Skeletal muscle satellite cell (primary cell): Measurements from ENCODE around the gene CLOCK.

ENCODE experiments used
- H3K27me3 ChIP-seq: 2 replicates; pipeline ENCODE4 v1.7.0; 2013; ENCODE audit warnings: low read length; ENCODE audit not compliant: control insufficient read depth, insufficient read depth
- H3K36me3 ChIP-seq: 2 replicates; pipeline ENCODE4 v1.7.0; 2013; ENCODE audit warnings: mild to moderate bottlenecking, control low read depth, low read length; ENCODE audit not compliant: insufficient read depth
- H3K4me1 ChIP-seq: 2 replicates; pipeline ENCODE4 v1.7.0; 2013; ENCODE audit warnings: low read length; ENCODE audit not compliant: control insufficient read depth, insufficient read depth
- H3K4me2 ChIP-seq: 2 replicates; pipeline ENCODE4 v1.7.0; 2013; ENCODE audit warnings: mild to moderate bottlenecking, low read length
- H3K4me3 ChIP-seq: 2 replicates; pipeline ENCODE4 v1.7.0; 2013; ENCODE audit warnings: low read length
- H3K9ac ChIP-seq: 2 replicates; pipeline ENCODE4 v1.7.0; 2013; ENCODE audit warnings: mild to moderate bottlenecking, low read depth, low read length, moderate library complexity
- H3K9me3 ChIP-seq: replicated peaks from 2 replicates; pipeline ENCODE4 v1.7.0; 2013; ENCODE audit warnings: mild to moderate bottlenecking, control low read depth, low read length

Gene CLOCK

DNA sequence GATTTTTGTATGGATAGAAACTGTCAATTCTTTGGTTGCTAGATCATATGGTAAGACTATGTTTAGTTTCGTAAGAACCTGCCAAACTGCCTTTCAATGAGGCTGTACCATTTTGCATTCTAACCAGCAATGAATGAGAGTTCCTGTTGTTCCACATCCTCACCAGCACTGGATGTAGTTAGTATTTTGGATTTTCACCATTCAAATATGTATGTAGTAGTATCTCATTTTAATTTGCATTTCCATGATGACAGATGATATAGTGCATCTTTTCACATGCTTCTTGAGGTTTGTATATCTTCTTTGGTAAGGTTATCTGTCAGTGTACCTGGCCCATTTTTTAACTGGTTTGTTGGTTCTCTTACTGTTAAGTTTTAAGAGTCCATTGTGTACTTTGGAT lies 34.6 kb downstream of the CLOCK start:
- no peak overlapping the region for H3K4me3 ChIP-seq
- no peaks in the 10 kb centered on the region for H3K9me3 ChIP-seq
- no peaks in the 10 kb centered on the region for H3K36me3 ChIP-seq
- peaks cover 20% of the 10 kb centered on the region for H3K4me1 ChIP-seq
- no peak overlapping the region for H3K9ac ChIP-seq
- H3K27me3 ChIP-seq = no peaks in the 10 kb centered on the region
- no peak overlapping the region for H3K4me2 ChIP-seq

DNA sequence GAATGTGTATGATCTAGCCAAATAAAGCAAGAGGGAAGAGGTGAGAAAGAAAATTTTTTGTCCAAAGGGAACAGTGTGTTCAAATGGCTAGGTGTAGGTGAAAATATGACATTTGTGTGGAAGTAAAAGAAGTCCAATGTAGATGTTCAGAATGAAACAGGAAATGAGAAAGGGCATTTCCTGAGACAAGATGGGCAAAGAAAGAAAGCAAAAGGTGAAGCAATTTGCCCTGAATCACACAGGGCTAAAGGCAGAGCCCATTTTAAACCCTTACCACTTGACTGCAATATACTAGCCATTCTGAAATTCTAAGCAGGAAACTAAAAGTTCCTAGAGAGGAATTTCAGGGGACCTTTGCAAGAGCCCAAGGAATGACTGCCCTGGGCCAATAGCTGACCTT lies 36.0 kb downstream of the CLOCK start:
- Histone ChIP-seq H3K4me2 (no peak overlapping the region), H3K9me3 (no peaks in the 10 kb centered on the region), H3K4me1 (peaks cover 20% of the 10 kb centered on the region), H3K27me3 (no peaks in the 10 kb centered on the region), H3K4me3 (no peak overlapping the region), H3K9ac (no peak overlapping the region), H3K36me3 (peaks cover 4% of the 10 kb centered on the region)

GRCh38 chr4:55509266-55509665 lies 37.4 kb downstream of the CLOCK start:
- peaks cover 20% of the 10 kb centered on the region for H3K4me1 ChIP-seq
- H3K4me2 ChIP-seq = no peak overlapping the region
- no peak overlapping the region for H3K4me3 ChIP-seq
- no peaks in the 10 kb centered on the region for H3K9me3 ChIP-seq
- H3K36me3 ChIP-seq = peaks cover 5% of the 10 kb centered on the region
- no peaks in the 10 kb centered on the region for H3K27me3 ChIP-seq
- no peak overlapping the region for H3K9ac ChIP-seq

DNA sequence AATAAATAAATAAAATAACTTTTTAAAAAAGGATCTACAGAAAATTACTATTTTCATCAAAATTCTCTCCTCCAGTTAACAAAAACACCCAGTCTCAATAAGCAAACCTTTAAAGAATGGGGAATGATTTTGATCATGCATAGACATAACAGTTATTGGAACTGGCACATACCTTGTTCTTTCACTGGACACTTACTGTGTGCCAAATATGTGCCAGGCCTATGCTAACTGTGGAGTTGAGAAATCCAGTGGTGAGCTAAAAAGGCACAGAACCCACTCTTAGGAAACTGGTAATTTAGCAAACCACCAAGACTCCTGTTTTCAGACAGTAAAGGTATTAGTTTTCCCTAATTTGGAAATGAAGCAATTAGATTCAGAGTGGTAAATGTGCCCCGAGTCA lies 39.1 kb downstream of the CLOCK start:
- Histone ChIP-seq H3K9ac (no peak overlapping the region), H3K4me2 (no peak overlapping the region), H3K27me3 (no peaks in the 10 kb centered on the region), H3K36me3 (peaks cover 5% of the 10 kb centered on the region), H3K9me3 (no peaks in the 10 kb centered on the region), H3K4me3 (no peak overlapping the region), H3K4me1 (peaks cover 20% of the 10 kb centered on the region)

DNA sequence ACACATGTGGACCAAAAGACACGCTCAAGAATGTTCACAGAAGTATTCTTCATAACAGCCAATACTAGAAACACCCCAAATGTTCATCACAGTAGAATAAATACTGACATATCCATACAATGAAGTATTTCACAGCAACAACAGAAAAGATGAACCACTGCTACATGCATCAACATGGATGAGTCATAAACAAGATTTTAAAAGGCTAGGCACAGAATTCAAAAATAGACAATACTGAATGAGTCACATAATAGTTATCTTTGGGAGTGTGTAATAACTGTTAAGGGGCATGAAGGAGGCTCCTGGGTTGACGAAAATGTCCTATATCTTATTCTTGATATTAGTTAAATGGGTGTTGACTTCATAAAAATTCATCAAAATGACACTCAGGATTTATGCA lies 43.5 kb downstream of the CLOCK start:
- Histone ChIP-seq H3K27me3 (no peaks in the 10 kb centered on the region), H3K4me2 (peak overlapping the region; percentile 19), H3K9me3 (no peaks in the 10 kb centered on the region), H3K36me3 (peaks cover 13% of the 10 kb centered on the region), H3K4me3 (no peak overlapping the region), H3K4me1 (peaks cover 9% of the 10 kb centered on the region), H3K9ac (peak overlapping the region; percentile 17)

DNA sequence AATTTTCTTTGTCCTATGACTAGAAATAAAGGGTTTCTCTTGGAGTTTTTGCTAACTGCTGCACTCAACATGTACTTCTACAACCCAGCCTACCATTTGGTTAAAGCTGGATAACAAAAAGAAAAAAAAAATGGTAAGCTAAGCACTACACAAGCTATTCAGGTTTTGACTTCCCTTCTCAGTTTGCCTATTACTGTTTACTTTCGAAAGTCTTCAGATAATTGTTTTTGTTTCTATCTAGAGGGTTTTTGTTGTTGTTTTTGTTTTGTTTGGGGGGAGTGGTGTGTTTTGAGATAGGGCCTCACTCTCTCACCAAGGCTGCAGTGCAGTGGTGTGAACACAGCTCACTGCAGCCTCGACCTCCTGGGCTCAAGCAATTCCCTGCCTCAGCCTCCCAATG lies 46.6 kb downstream of the CLOCK start:
- no peak overlapping the region for H3K4me3 ChIP-seq
- no peak overlapping the region for H3K9ac ChIP-seq
- H3K36me3 ChIP-seq = peaks cover 8% of the 10 kb centered on the region
- H3K4me2 ChIP-seq = no peak overlapping the region
- peaks cover 9% of the 10 kb centered on the region for H3K4me1 ChIP-seq
- no peaks in the 10 kb centered on the region for H3K27me3 ChIP-seq
- no peaks in the 10 kb centered on the region for H3K9me3 ChIP-seq

- H3K4me1 ChIP-seq = peaks cover 9% of the 10 kb centered on the region
- H3K4me3 ChIP-seq = no peak overlapping the region
- no peaks in the 10 kb centered on the region for H3K27me3 ChIP-seq
- no peak overlapping the region for H3K4me2 ChIP-seq
- peaks cover 8% of the 10 kb centered on the region for H3K36me3 ChIP-seq
- H3K9me3 ChIP-seq = no peaks in the 10 kb centered on the region
- no peak overlapping the region for H3K9ac ChIP-seq
Measured at GRCh38 chr4:55499495-55499894, 47.2 kb downstream of the CLOCK start.

DNA sequence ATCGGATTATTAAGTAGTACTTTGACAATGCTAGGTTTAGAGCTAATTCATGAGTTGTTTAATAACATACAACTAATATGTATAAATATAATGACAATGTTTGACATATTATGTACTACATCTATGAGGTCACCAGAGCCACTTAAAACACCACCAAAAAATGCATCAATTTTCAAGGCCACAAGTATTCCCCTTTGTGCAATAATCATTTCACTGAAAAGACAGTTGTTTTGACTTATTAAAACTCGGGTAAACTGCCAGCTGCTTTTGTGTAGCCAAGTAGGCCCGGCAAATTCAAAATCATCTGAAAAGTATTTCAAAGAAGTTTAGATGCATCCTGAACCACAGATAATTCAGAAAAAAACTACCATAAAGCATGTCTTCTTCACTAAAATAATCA lies 48.7 kb downstream of the CLOCK start:
- Histone ChIP-seq H3K4me3 (no peak overlapping the region), H3K9me3 (no peaks in the 10 kb centered on the region), H3K36me3 (peaks cover 8% of the 10 kb centered on the region), H3K4me1 (peaks cover 3% of the 10 kb centered on the region), H3K9ac (no peak overlapping the region), H3K4me2 (no peak overlapping the region), H3K27me3 (no peaks in the 10 kb centered on the region)

- no peaks in the 10 kb centered on the region for H3K9me3 ChIP-seq
- H3K4me2 ChIP-seq = no peak overlapping the region
- H3K9ac ChIP-seq = no peak overlapping the region
- H3K36me3 ChIP-seq = peaks cover 17% of the 10 kb centered on the region
- H3K4me3 ChIP-seq = no peak overlapping the region
- peaks cover 13% of the 10 kb centered on the region for H3K4me1 ChIP-seq
- H3K27me3 ChIP-seq = no peaks in the 10 kb centered on the region
Measured at GRCh38 chr4:55491486-55491885, 55.2 kb downstream of the CLOCK start.

- H3K4me1 ChIP-seq = peaks cover 13% of the 10 kb centered on the region
- H3K4me3 ChIP-seq = no peak overlapping the region
- H3K9ac ChIP-seq = no peak overlapping the region
- no peak overlapping the region for H3K4me2 ChIP-seq
- H3K36me3 ChIP-seq = peaks cover 24% of the 10 kb centered on the region
- no peaks in the 10 kb centered on the region for H3K27me3 ChIP-seq
- H3K9me3 ChIP-seq = no peaks in the 10 kb centered on the region
Measured at GRCh38 chr4:55488716-55489115, 58.0 kb downstream of the CLOCK start.

DNA sequence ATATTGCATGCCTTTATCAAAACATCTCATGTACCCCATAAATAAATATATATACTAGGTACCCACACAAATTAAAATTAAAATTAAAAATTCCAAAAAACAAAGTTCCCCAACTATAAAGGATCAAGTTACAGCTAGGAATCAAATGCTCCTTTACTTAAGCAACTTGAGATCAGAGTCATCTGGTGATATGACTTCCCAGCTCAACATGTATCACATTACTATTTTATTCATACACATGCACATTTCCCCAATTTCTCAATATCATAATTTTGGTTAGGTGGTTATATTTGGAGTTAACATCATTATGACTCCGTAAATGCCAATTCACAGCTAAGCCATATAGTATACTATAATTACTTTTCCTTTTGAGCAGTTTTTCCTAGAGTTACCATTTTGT lies 60.9 kb downstream of the CLOCK start:
- no peaks in the 10 kb centered on the region for H3K27me3 ChIP-seq
- H3K4me3 ChIP-seq = no peak overlapping the region
- no peak overlapping the region for H3K4me2 ChIP-seq
- H3K9me3 ChIP-seq = no peaks in the 10 kb centered on the region
- peaks cover 24% of the 10 kb centered on the region for H3K36me3 ChIP-seq
- no peaks in the 10 kb centered on the region for H3K4me1 ChIP-seq
- H3K9ac ChIP-seq = no peak overlapping the region

- Histone ChIP-seq H3K4me3 (no peak overlapping the region), H3K4me1 (peaks cover 4% of the 10 kb centered on the region), H3K36me3 (peaks cover 17% of the 10 kb centered on the region), H3K9ac (no peak overlapping the region), H3K27me3 (no peaks in the 10 kb centered on the region), H3K9me3 (no peaks in the 10 kb centered on the region), H3K4me2 (no peak overlapping the region)
Measured at GRCh38 chr4:55483315-55483714, 63.4 kb downstream of the CLOCK start.
